GM19397 (cell line): ENCODE results near the gene GAS1.

Experiments used
- ATAC-seq: cut with Tn5 transposase; IDR thresholded peaks from one replicate; pipeline ENCODE4 v1.9.1; 2021; ENCODE audit warnings: mild to moderate bottlenecking, moderate library complexity; ENCODE audit not compliant: unreplicated experiment

The GAS1 gene

GRCh38 chr9:86926145-86926544 is 21.2 kb downstream of the GAS1 start:
- ATAC-seq, result no peak

GRCh38 chr9:86925686-86926085 is 21.6 kb downstream of the GAS1 start:
- no peak for ATAC-seq

GRCh38 chr9:86924206-86924605 is 23.1 kb downstream of the GAS1 start:
- no peak for ATAC-seq

GRCh38 chr9:86921151-86921923 is 26.0 kb downstream of the GAS1 start:
- ATAC-seq, result no peak

GRCh38 chr9:86918556-86918955 is 28.8 kb downstream of the GAS1 start:
- ATAC-seq, result no peak

- no peak for ATAC-seq
Measured at GRCh38 chr9:86912210-86912609, 35.1 kb downstream of the GAS1 start.

- no peak for ATAC-seq
Measured at GRCh38 chr9:86909388-86909787, 37.9 kb downstream of the GAS1 start.

- ATAC-seq, result no peak
Measured at GRCh38 chr9:86908261-86908660, 39.0 kb downstream of the GAS1 start.

GRCh38 chr9:86907346-86907745 is 40.0 kb downstream of the GAS1 start:
- ATAC-seq, result no peak

- ATAC-seq, result no peak
Measured at GRCh38 chr9:86903734-86904085, 43.6 kb downstream of the GAS1 start.

GRCh38 chr9:86902991-86903733 is 44.1 kb downstream of the GAS1 start:
- no peak for ATAC-seq

GRCh38 chr9:86902586-86902985 is 44.7 kb downstream of the GAS1 start:
- ATAC-seq, result no peak

GRCh38 chr9:86902176-86902575 is 45.1 kb downstream of the GAS1 start:
- ATAC-seq, result no peak

GRCh38 chr9:86901511-86901910 is 45.8 kb downstream of the GAS1 start:
- ATAC-seq, result no peak
